WTC11 (cell line): Measurements from ENCODE around the gene AHNAK.

Experiments
- MXD4 ChIP-seq: fragments of 250-450 bp; sonication (Bioruptor Pico); IDR thresholded peaks from 2 replicates; pipeline ENCODE4 v1.8.0; 2021; ENCODE audit warnings: mild to moderate bottlenecking, moderate library complexity, borderline replicate concordance
- MYBL2 ChIP-seq: sonication (generic); formaldehyde crosslinking; IDR thresholded peaks from 2 replicates; pipeline ENCODE4 v1.8.1; 2023; ENCODE audit warnings: mild to moderate bottlenecking, moderate library complexity, missing genetic modification reagents
- NFYB ChIP-seq: sonication (generic); formaldehyde crosslinking; conservative IDR thresholded peaks from 2 replicates; pipeline ENCODE4 v1.8.0; 2022; ENCODE audit warnings: low read depth, missing genetic modification reagents
- NR2C2 ChIP-seq: sonication (generic); formaldehyde crosslinking; IDR thresholded peaks from 2 replicates; pipeline ENCODE4 v1.8.0; 2022; ENCODE audit warnings: mild to moderate bottlenecking, missing genetic modification reagents
- ZNF138 ChIP-seq: sonication (generic); formaldehyde crosslinking; conservative IDR thresholded peaks from 2 replicates; pipeline ENCODE4 v1.8.1; 2022; ENCODE audit warnings: mild to moderate bottlenecking, moderate library complexity, missing genetic modification reagents
- ZNF423 ChIP-seq: fragments of 250-450 bp; sonication (Bioruptor Pico); IDR thresholded peaks from 2 replicates; pipeline ENCODE4 v2.1.2; 2022; ENCODE audit warnings: mild to moderate bottlenecking, moderate library complexity
- ZSCAN18 ChIP-seq: fragments of 250-450 bp; sonication (Bioruptor Pico); IDR thresholded peaks from 2 replicates; pipeline ENCODE4 v2.1.2; 2022; ENCODE audit warnings: mild to moderate bottlenecking, moderate library complexity
- TF ChIP-seq, protein P1 (sequence below): fragments of 200-600 bp; IDR thresholded peaks from 2 replicates; pipeline ENCODE4 v1.8.0; 2022; ENCODE audit warnings: antibody characterized with exemption
- TF ChIP-seq, protein P2 (sequence below): sonication (generic); formaldehyde crosslinking; IDR thresholded peaks from 2 replicates; pipeline ENCODE4 v1.8.1; 2022; ENCODE audit warnings: low read depth, missing genetic modification reagents, borderline replicate concordance
- TF ChIP-seq, protein P3 (sequence below): sonication (generic); formaldehyde crosslinking; IDR thresholded peaks from 2 replicates; pipeline ENCODE4 v1.8.0; 2022; ENCODE audit warnings: mild to moderate bottlenecking, missing genetic modification reagents
- TF ChIP-seq, protein P4 (sequence below): sonication (generic); formaldehyde crosslinking; conservative IDR thresholded peaks from 2 replicates; pipeline ENCODE4 v1.8.1; 2022; ENCODE audit warnings: mild to moderate bottlenecking, missing genetic modification reagents
- TF ChIP-seq, protein P5 (sequence below): sonication (generic); formaldehyde crosslinking; IDR thresholded peaks from 2 replicates; pipeline ENCODE4 v1.8.0; 2023; ENCODE audit warnings: missing genetic modification reagents

DNA sequence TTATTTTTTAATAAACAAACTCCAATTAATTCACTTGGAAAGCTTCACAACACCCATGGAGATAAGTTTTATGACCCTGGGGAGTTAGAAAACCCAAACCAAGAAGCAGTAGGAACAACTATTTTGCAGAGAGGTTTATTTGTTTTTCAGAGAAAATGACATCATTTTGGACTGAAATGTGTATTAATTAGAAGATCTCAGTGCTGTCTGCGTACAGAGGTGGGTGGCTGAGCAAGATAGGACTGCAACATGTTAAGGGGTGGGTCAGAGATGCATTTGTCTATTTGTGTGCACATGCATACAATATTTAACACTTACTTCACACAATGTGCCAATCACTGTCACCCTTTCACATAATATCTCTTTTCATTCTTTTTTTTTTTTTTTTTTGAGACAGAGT is 126.7 kb downstream of the AHNAK start:
- TF ChIP-seq NFYB (CRISPR knock-in tag) = no peak
- no peak for TF ChIP-seq ZNF138 (CRISPR knock-in tag)
- TF ChIP-seq, protein P1, sequence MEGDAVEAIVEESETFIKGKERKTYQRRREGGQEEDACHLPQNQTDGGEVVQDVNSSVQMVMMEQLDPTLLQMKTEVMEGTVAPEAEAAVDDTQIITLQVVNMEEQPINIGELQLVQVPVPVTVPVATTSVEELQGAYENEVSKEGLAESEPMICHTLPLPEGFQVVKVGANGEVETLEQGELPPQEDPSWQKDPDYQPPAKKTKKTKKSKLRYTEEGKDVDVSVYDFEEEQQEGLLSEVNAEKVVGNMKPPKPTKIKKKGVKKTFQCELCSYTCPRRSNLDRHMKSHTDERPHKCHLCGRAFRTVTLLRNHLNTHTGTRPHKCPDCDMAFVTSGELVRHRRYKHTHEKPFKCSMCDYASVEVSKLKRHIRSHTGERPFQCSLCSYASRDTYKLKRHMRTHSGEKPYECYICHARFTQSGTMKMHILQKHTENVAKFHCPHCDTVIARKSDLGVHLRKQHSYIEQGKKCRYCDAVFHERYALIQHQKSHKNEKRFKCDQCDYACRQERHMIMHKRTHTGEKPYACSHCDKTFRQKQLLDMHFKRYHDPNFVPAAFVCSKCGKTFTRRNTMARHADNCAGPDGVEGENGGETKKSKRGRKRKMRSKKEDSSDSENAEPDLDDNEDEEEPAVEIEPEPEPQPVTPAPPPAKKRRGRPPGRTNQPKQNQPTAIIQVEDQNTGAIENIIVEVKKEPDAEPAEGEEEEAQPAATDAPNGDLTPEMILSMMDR = no peak
- TF ChIP-seq, protein P2, sequence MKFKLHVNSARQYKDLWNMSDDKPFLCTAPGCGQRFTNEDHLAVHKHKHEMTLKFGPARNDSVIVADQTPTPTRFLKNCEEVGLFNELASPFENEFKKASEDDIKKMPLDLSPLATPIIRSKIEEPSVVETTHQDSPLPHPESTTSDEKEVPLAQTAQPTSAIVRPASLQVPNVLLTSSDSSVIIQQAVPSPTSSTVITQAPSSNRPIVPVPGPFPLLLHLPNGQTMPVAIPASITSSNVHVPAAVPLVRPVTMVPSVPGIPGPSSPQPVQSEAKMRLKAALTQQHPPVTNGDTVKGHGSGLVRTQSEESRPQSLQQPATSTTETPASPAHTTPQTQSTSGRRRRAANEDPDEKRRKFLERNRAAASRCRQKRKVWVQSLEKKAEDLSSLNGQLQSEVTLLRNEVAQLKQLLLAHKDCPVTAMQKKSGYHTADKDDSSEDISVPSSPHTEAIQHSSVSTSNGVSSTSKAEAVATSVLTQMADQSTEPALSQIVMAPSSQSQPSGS = no peak
- no peak for TF ChIP-seq ZNF423 (CRISPR knock-in tag)
- TF ChIP-seq, protein P3, sequence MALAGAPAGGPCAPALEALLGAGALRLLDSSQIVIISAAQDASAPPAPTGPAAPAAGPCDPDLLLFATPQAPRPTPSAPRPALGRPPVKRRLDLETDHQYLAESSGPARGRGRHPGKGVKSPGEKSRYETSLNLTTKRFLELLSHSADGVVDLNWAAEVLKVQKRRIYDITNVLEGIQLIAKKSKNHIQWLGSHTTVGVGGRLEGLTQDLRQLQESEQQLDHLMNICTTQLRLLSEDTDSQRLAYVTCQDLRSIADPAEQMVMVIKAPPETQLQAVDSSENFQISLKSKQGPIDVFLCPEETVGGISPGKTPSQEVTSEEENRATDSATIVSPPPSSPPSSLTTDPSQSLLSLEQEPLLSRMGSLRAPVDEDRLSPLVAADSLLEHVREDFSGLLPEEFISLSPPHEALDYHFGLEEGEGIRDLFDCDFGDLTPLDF (CRISPR knock-in tag) = no peak
- no peak for TF ChIP-seq NR2C2 (CRISPR knock-in tag)
- no peak for TF ChIP-seq MYBL2 (CRISPR knock-in tag)
- TF ChIP-seq ZSCAN18 (CRISPR knock-in tag) = no peak
- TF ChIP-seq MXD4 (CRISPR knock-in tag) = no peak
- TF ChIP-seq, protein P4, sequence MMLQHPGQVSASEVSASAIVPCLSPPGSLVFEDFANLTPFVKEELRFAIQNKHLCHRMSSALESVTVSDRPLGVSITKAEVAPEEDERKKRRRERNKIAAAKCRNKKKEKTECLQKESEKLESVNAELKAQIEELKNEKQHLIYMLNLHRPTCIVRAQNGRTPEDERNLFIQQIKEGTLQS (CRISPR knock-in tag) = no peak
- TF ChIP-seq, protein P5, sequence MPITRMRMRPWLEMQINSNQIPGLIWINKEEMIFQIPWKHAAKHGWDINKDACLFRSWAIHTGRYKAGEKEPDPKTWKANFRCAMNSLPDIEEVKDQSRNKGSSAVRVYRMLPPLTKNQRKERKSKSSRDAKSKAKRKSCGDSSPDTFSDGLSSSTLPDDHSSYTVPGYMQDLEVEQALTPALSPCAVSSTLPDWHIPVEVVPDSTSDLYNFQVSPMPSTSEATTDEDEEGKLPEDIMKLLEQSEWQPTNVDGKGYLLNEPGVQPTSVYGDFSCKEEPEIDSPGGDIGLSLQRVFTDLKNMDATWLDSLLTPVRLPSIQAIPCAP (CRISPR knock-in tag) = no peak
